ENCODE results near the gene RPIA.
"Not testable (repeated sequence)": the region's sequence is repeated elsewhere in the genome, so short reads cannot be mapped to it uniquely, and the experiment has no call there.

GRCh38 chr2:88789213-88789612 is 97.7 kb downstream of the RPIA start:
- TF ChIP-seq GLIS3 (CRISPR knock-in tag; IDR thresholded peaks at IDR 0.05); PATZ1 (CRISPR knock-in tag; IDR thresholded peaks at IDR 0.05; ENCODE audit: borderline replicate concordance); SNAI2 (CRISPR knock-in tag; IDR thresholded peaks at IDR 0.05); ZC3H10 (CRISPR knock-in tag; IDR thresholded peaks at IDR 0.05); BACH2 (CRISPR knock-in tag; IDR thresholded peaks at IDR 0.05; ENCODE audit: borderline replicate concordance); ZNF8 (CRISPR knock-in tag; IDR thresholded peaks at IDR 0.05); RARB (CRISPR knock-in tag; IDR thresholded peaks at IDR 0.05); CREB5 (CRISPR knock-in tag; IDR thresholded peaks at IDR 0.05; ENCODE audit: low read depth); PPARA (CRISPR knock-in tag; IDR thresholded peaks at IDR 0.05; ENCODE audit: borderline replicate concordance): not testable (repeated sequence)

Measured in SK-N-SH treated with all-trans-retinoic acid at 6 μM for 48 hours (cell line).